Trophoblast cell (in vitro differentiated cells and primary cell): ENCODE results near the gene CMYA5.

Source experiments
- DNase-seq, 2 donors: peaks; one replicate each; pipeline ENCODE4 v3.0.0-alpha.2; 2016
- H2AFZ ChIP-seq: 2 replicates; pipeline ENCODE4 v1.6.1; 2013; ENCODE audit warnings: low read length, moderate library complexity, mild to moderate bottlenecking; ENCODE audit not compliant: insufficient read depth, poor library complexity
- H2AK5ac ChIP-seq: 2 replicates; pipeline ENCODE4 v1.6.1; 2013; ENCODE audit warnings: mild to moderate bottlenecking, low read length
- H2BK120ac ChIP-seq: 2 replicates; pipeline ENCODE4 v1.6.1; 2013; ENCODE audit warnings: low read length, mild to moderate bottlenecking, moderate library complexity; ENCODE audit not compliant: insufficient read depth, poor library complexity
- H2BK12ac ChIP-seq: 2 replicates; pipeline ENCODE4 v1.6.1; 2013; ENCODE audit warnings: mild to moderate bottlenecking, low read length, moderate library complexity
- H2BK5ac ChIP-seq: 2 replicates; pipeline ENCODE4 v1.6.1; 2013; ENCODE audit warnings: low read length, low read depth, moderate library complexity, mild to moderate bottlenecking; ENCODE audit not compliant: poor library complexity
- H3K14ac ChIP-seq: 2 replicates; pipeline ENCODE4 v1.6.1; 2013; ENCODE audit warnings: mild to moderate bottlenecking, low read length
- H3K18ac ChIP-seq: 2 replicates; pipeline ENCODE4 v1.6.1; 2013; ENCODE audit warnings: mild to moderate bottlenecking, low read length
- H3K23ac ChIP-seq: 2 replicates; pipeline ENCODE4 v1.6.1; 2013; ENCODE audit warnings: low read length
- H3K27ac ChIP-seq: 2 replicates; pipeline ENCODE4 v1.5.1; 2013; ENCODE audit warnings: low read depth, mild to moderate bottlenecking, inconsistent platforms, low read length, moderate library complexity
- H3K27me3 ChIP-seq: 2 replicates; pipeline ENCODE4 v1.6.1; 2013; ENCODE audit warnings: inconsistent platforms, mild to moderate bottlenecking, low read length, moderate library complexity; ENCODE audit not compliant: insufficient read depth
- H3K36me3 ChIP-seq, 2 experiments: 1 replicate in 1 of 2; 2 replicates in 1 of 2; pipeline ENCODE4 v1.6.1; 2013; ENCODE audit warnings: low read length in 2 of 2, mild to moderate bottlenecking in 2 of 2, moderate library complexity in 1 of 2; ENCODE audit not compliant: insufficient read depth in 2 of 2, control insufficient read depth in 1 of 2
- H3K4ac ChIP-seq: 2 replicates; pipeline ENCODE4 v1.6.1; 2013; ENCODE audit warnings: low read depth, mild to moderate bottlenecking, low read length, moderate library complexity
- H3K4me1 ChIP-seq, 2 experiments: 1 replicate in 1 of 2; 2 replicates in 1 of 2; pipeline ENCODE4 v1.6.1; 2013; ENCODE audit warnings: low read length in 2 of 2, mild to moderate bottlenecking in 2 of 2, moderate library complexity in 1 of 2; ENCODE audit not compliant: insufficient read depth in 2 of 2, control insufficient read depth in 1 of 2
- H3K4me2 ChIP-seq: 2 replicates; pipeline ENCODE4 v1.6.1; 2013; ENCODE audit warnings: inconsistent platforms, mild to moderate bottlenecking, low read length, moderate library complexity
- H3K4me3 ChIP-seq: 2 replicates; pipeline ENCODE4 v1.5.1; 2013; ENCODE audit warnings: mild to moderate bottlenecking, low read depth, low read length, inconsistent platforms
- H3K79me1 ChIP-seq: one replicate; pipeline ENCODE4 v1.6.1; 2013; ENCODE audit warnings: low read length
- H3K79me2 ChIP-seq: 2 replicates; pipeline ENCODE4 v1.6.1; 2013; ENCODE audit warnings: low read length, mild to moderate bottlenecking; ENCODE audit not compliant: control insufficient read depth, insufficient read depth, poor library complexity
- H3K9ac ChIP-seq: 2 replicates; pipeline ENCODE4 v1.6.1; 2013; ENCODE audit warnings: mild to moderate bottlenecking, low read length
- H3K9me3 ChIP-seq: 2 replicates; pipeline ENCODE4 v1.6.1; 2013; ENCODE audit warnings: low read depth, mild to moderate bottlenecking, control low read depth, inconsistent platforms, low read length; ENCODE audit not compliant: insufficient read depth
- H4K12ac ChIP-seq: 2 replicates; pipeline ENCODE4 v1.6.1; 2013; ENCODE audit warnings: low read depth, mild to moderate bottlenecking, low read length, moderate library complexity
- H4K8ac ChIP-seq: 2 replicates; pipeline ENCODE4 v1.6.1; 2013; ENCODE audit warnings: low read depth, mild to moderate bottlenecking, low read length, moderate library complexity
- H4K91ac ChIP-seq: one replicate; pipeline ENCODE4 v1.6.1; 2013; ENCODE audit warnings: low read depth, mild to moderate bottlenecking, low read length, moderate library complexity
- WGBS: extraction: QIAGEN DNeasy Blood & Tissue Kit; methylation state at CpG from one replicate; pipeline ENCODE4 v1.1.7; 2013; ENCODE audit warnings: missing lambda C conversion rate; ENCODE audit not compliant: insufficient read length, insufficient coverage; ENCODE audit errors: extremely low coverage; 5-methylcytosine and 5-hydroxymethylcytosine counted together

CMYA5 gene

DNA sequence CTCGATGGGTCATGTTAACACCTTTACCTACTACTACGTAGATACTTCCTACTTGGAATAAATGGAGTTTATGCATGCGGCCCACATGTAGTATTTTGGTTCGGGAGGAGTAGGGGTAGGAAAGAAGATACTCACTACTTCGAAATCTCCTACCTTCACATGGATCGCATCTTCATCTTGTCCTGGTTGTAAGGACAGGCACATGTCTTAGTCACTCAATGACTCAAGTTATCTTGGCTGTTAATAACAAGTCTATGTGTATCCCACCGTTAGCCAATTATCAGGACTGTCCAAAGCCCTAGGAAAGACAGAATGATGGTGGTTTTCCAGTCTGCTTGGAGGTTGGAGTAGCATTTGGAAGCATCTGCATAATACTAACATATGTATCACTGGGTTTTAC lies 24.1 kb downstream of the CMYA5 start:
- no CpG with 5 or more reads among the region's 7 CpGs for WGBS
- Histone ChIP-seq H3K9me3 (no peaks in the 10 kb centered on the region), H3K4me2 (no peak overlapping the region), H2BK120ac (no peak overlapping the region), H3K23ac (no peak overlapping the region), H3K27me3 (no peaks in the 10 kb centered on the region), H3K4me3 (no peak overlapping the region), H4K91ac (no peak overlapping the region), H4K8ac (no peak overlapping the region), H3K4ac (no peak overlapping the region), H2BK12ac (no peak overlapping the region), H2BK5ac (no peak overlapping the region), H3K18ac (no peak overlapping the region), H3K79me2 (no peaks in the 10 kb centered on the region), H3K4me1 (no peaks in the 10 kb centered on the region), H3K9ac (no peak overlapping the region), H3K27ac (no peak overlapping the region), H3K36me3 (no peaks in the 10 kb centered on the region), H4K12ac (no peak overlapping the region), H2AFZ (no peak overlapping the region), H2AK5ac (no peak overlapping the region), H3K79me1 (no peaks in the 10 kb centered on the region), H3K14ac (no peak overlapping the region)
- no peak for DNase-seq

DNA sequence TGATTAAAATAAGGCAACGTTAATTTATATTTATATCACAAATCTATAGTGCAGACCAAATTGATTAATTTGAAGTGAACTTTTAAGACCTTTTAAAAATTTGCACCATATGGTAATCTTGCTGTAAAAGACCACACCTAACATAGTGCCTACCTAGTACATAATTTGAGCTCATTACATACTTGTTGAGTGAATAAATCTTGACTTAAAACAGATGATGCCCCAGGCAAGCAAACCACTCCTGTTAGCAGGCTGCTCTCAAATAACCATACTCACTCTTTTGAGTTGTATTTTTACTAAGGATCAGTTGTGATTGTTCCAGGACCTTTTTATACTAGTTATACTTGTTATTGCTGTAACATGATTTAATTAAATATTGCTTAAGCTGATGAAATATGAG lies 27.2 kb downstream of the CMYA5 start:
- no peak overlapping the region for H2AK5ac ChIP-seq
- H4K12ac ChIP-seq = no peak overlapping the region
- H3K79me2 ChIP-seq = no peaks in the 10 kb centered on the region
- H3K27ac ChIP-seq = no peak overlapping the region
- no peak overlapping the region for H3K4me2 ChIP-seq
- H4K91ac ChIP-seq = no peak overlapping the region
- no peak overlapping the region for H3K14ac ChIP-seq
- no peak overlapping the region for H3K9ac ChIP-seq
- no peaks in the 10 kb centered on the region for H3K27me3 ChIP-seq
- H3K18ac ChIP-seq = no peak overlapping the region
- no peak overlapping the region for H2BK12ac ChIP-seq
- H3K23ac ChIP-seq = no peak overlapping the region
- H3K9me3 ChIP-seq = no peaks in the 10 kb centered on the region
- H2AFZ ChIP-seq = no peak overlapping the region
- H2BK120ac ChIP-seq = no peak overlapping the region
- H3K4me3 ChIP-seq = no peak overlapping the region
- H3K36me3 ChIP-seq = no peaks in the 10 kb centered on the region
- no CpG with 5 or more reads among the region's 1 CpG for WGBS
- H2BK5ac ChIP-seq = no peak overlapping the region
- H3K4ac ChIP-seq = no peak overlapping the region
- DNase-seq = no peak
- H3K79me1 ChIP-seq = no peaks in the 10 kb centered on the region
- H3K4me1 ChIP-seq = no peaks in the 10 kb centered on the region
- no peak overlapping the region for H4K8ac ChIP-seq

DNA sequence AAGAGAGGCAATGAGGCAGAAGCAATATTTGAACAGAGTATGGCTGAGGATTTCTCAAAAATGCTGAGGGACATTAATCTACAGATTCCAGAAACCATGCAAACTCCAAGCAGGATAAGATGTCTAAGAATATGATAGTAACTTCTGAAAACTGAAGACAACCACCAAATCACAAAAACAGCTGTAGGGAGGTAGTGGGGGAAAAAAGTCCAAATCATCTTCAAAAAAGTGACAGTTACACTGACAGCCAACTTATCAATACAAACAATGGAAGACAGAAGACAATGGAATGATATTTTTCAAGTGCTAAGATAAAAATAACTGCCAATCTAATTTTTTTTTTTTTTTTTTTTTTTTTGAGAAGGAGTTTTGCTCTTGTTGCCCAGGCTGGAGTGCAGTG lies 30.5 kb downstream of the CMYA5 start:
- no peak overlapping the region for H3K4me2 ChIP-seq
- no peaks in the 10 kb centered on the region for H3K36me3 ChIP-seq
- H4K91ac ChIP-seq = no peak overlapping the region
- DNase-seq = no peak
- no peaks in the 10 kb centered on the region for H3K9me3 ChIP-seq
- H2AK5ac ChIP-seq = no peak overlapping the region
- H3K18ac ChIP-seq = no peak overlapping the region
- no peak overlapping the region for H2AFZ ChIP-seq
- H3K14ac ChIP-seq = no peak overlapping the region
- H4K12ac ChIP-seq = no peak overlapping the region
- no peak overlapping the region for H3K4me3 ChIP-seq
- no peak overlapping the region for H3K27ac ChIP-seq
- H3K23ac ChIP-seq = no peak overlapping the region
- H2BK5ac ChIP-seq = no peak overlapping the region
- H4K8ac ChIP-seq = no peak overlapping the region
- H2BK12ac ChIP-seq = no peak overlapping the region
- H3K4me1 ChIP-seq = no peaks in the 10 kb centered on the region
- H3K27me3 ChIP-seq = no peaks in the 10 kb centered on the region
- no peak overlapping the region for H3K9ac ChIP-seq
- H3K79me2 ChIP-seq = no peaks in the 10 kb centered on the region
- no peak overlapping the region for H3K4ac ChIP-seq
- H2BK120ac ChIP-seq = no peak overlapping the region
- H3K79me1 ChIP-seq = no peaks in the 10 kb centered on the region

DNA sequence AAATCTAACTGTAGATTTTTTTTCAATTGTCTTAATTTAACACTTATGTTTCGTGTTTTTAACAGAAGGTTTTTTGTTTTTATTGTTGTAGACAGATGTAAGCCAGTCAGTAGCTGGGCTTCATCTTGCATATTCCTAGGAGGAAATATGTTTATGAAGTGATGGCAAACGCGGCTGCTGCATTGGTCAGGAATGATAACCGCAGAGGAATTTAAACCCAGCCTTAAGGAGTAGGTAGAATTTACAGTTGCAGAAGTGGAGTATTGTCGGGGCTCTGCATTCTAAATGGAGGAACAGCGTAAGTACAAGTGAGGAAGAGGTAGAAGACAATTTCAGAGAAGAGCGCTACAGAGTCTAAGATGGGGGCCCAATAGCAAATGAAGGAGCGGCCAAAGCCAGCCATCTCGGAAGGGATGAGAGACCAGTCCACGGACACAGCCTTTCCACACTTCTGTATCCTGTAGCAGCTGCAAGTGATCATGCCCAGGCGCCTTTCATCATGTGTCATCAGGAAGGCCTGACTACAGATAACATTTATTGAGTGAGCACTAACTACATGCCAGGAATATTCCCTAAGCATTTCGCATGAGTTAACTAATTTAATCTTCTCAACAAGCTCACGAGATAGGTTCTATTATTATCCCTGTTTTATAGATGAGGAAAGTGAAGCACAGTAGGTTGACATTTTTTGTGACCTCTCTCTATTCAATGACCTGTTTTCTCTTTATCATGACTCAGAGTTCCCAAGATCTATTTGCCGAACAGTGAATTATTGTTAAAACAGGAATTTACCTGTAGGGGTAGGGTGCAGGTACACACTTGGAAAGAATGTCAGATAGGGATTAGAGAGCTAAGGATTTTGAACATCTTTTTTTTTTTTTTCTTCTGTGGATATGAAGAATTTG lies 38.1 kb downstream of the CMYA5 start:
- no peaks in the 10 kb centered on the region for H3K9me3 ChIP-seq
- H3K27me3 ChIP-seq = no peaks in the 10 kb centered on the region
- H3K4me3 ChIP-seq = no peak overlapping the region
- no peak overlapping the region for H3K27ac ChIP-seq
- DNase-seq = peak; percentile 68 to 81
- H2AK5ac ChIP-seq = no peak overlapping the region
- no peak overlapping the region for H2BK5ac ChIP-seq
- no peaks in the 10 kb centered on the region for H3K4me1 ChIP-seq
- H3K4ac ChIP-seq = no peak overlapping the region
- H2BK12ac ChIP-seq = no peak overlapping the region
- no peak overlapping the region for H4K8ac ChIP-seq
- H3K9ac ChIP-seq = no peak overlapping the region
- H3K36me3 ChIP-seq = no peaks in the 10 kb centered on the region
- H4K91ac ChIP-seq = no peak overlapping the region
- H3K18ac ChIP-seq = no peak overlapping the region
- H4K12ac ChIP-seq = no peak overlapping the region
- H2AFZ ChIP-seq = no peak overlapping the region
- H2BK120ac ChIP-seq = no peak overlapping the region
- no peak overlapping the region for H3K23ac ChIP-seq
- H3K14ac ChIP-seq = no peak overlapping the region
- no peak overlapping the region for H3K4me2 ChIP-seq
- no peaks in the 10 kb centered on the region for H3K79me2 ChIP-seq
- no peaks in the 10 kb centered on the region for H3K79me1 ChIP-seq
- WGBS = no CpG with 5 or more reads among the region's 14 CpGs
